ENCODE results near the gene UGT3A2.

The UGT3A2 gene

GRCh38 chr5:36066540-36067210 is at the start of gene UGT3A2:
Gene UGT3A2, minus strand, starts transcription at chr5:36066882. Its CDS starts 93 bp downstream, at chr5:36066789.
- DNase-seq: no peak

GRCh38 chr5:36111238-36111637 is 44.6 kb upstream of the UGT3A2 start:
- DNase-seq: no peak

GRCh38 chr5:36108758-36109460 is 42.2 kb upstream of the UGT3A2 start:
- no peak for DNase-seq

GRCh38 chr5:36105819-36106218 is 39.1 kb upstream of the UGT3A2 start:
- no peak for DNase-seq

- no peak for DNase-seq
Observed at GRCh38 chr5:36099748-36100147, 33.1 kb upstream of the UGT3A2 start.

GRCh38 chr5:36096486-36096885 is 29.8 kb upstream of the UGT3A2 start:
- DNase-seq: no peak

GRCh38 chr5:36089989-36090388 is 23.3 kb upstream of the UGT3A2 start:
- peak; percentile 26 to 33 for DNase-seq

- DNase-seq: peak; percentile 80 to 81
Observed at GRCh38 chr5:36079200-36079781, 12.6 kb upstream of the UGT3A2 start.

- no peak for DNase-seq
Observed at GRCh38 chr5:36078430-36078829, 11.7 kb upstream of the UGT3A2 start.

GRCh38 chr5:36073595-36074216 is 7.0 kb upstream of the UGT3A2 start:
- DNase-seq: peak; percentile 71 to 80

- DNase-seq: no peak
Observed at GRCh38 chr5:36070687-36071571, 4.2 kb upstream of the UGT3A2 start.

- no peak for DNase-seq
Observed at GRCh38 chr5:36068751-36069281, 2.1 kb upstream of the UGT3A2 start.

- DNase-seq: no peak
Observed at GRCh38 chr5:36066001-36066539, 612 bp downstream of the UGT3A2 start.

GRCh38 chr5:36060420-36060887 is 6.2 kb downstream of the UGT3A2 start:
- DNase-seq: no peak

- DNase-seq: no peak
Observed at GRCh38 chr5:36059571-36060419, 6.9 kb downstream of the UGT3A2 start.

GRCh38 chr5:36058776-36059175 is 7.9 kb downstream of the UGT3A2 start:
- no peak for DNase-seq

GRCh38 chr5:36057386-36057785 is 9.3 kb downstream of the UGT3A2 start:
- DNase-seq: no peak

GRCh38 chr5:36056422-36056821 is 10.3 kb downstream of the UGT3A2 start:
- DNase-seq: no peak

- DNase-seq: no peak
Observed at GRCh38 chr5:36055984-36056383, 10.7 kb downstream of the UGT3A2 start.

GRCh38 chr5:36054647-36055046 is 12.0 kb downstream of the UGT3A2 start:
- no peak for DNase-seq

- DNase-seq: no peak
Observed at GRCh38 chr5:36052538-36052937, 14.1 kb downstream of the UGT3A2 start.
